Astrocyte (in vitro differentiated cells and primary cell): ENCODE measurements around the gene ABHD2.

Experiments used
- CTCF ChIP-seq: IDR thresholded peaks from 2 replicates; pipeline ENCODE4 v1.5.1; 2011; ENCODE audit warnings: low read depth, mild to moderate bottlenecking, inconsistent platforms, low read length, moderate library complexity; ENCODE audit not compliant: insufficient read depth
- EZH2 ChIP-seq: IDR thresholded peaks from 2 replicates; pipeline ENCODE4 v1.6.1; 2012; ENCODE audit warnings: mild to moderate bottlenecking, low read length, inconsistent platforms; ENCODE audit not compliant: insufficient read depth

- TF ChIP-seq CTCF (peak; percentile 98), EZH2 (no peak)
These were observed 30.6 kb upstream of the ABHD2 start for GRCh38 chr15:89057506-89058133.
